ENCODE data around the gene HGFAC. TPM values are rescaled to one million over a fixed set of nuclear protein-coding genes. Genes with fewer than 3 reads are reported as not detected.

HGFAC gene
- total RNA-seq, 1 experiment from 2014 or later: 0.37 TPM

DNA sequence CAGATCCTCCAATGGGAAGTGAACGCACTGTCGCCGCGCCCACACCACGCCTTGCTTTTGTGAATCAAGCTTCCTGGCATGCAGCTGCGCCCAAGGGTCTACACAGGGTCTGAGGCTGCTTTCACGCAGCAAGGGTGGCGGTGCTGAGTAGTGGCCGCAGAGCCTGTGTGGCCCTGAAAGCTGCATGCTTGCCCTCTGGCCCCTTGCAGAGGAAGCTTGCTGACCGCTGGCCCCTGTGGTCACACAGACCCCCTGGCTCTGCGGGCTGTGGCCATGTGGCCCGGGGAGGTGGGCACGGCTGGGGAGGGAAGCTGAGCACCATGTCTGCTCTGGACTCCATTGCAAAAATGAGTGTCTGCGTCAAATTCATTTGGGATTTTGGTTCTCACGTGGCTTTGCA is 30.1 kb downstream of the HGFAC start:
- Histone ChIP-seq H3K4me2 (ENCODE audit: insufficient read depth, insufficient read length, low read length) (no peak overlapping the region), H2BK15ac (ENCODE audit: low read depth, low read length) (no peak overlapping the region), H3K27ac (ENCODE audit: insufficient read length, low read depth, low read length) (no peak overlapping the region), H3K23me2 (ENCODE audit: insufficient read length, low read depth, low read length, poor library complexity, severe bottlenecking) (no peaks in the 10 kb centered on the region), H2AFZ (ENCODE audit: low read length) (no peak overlapping the region), H3K27me3 (ENCODE audit: insufficient read depth, low read length) (peaks cover 3% of the 10 kb centered on the region; the same call in 1 of the 2 replicates), H2AK5ac (ENCODE audit: insufficient read length, low read length) (no peak overlapping the region), H2BK120ac (ENCODE audit: low read depth, low read length, poor library complexity, severe bottlenecking) (no peak overlapping the region), H2BK5ac (ENCODE audit: insufficient read length, low read length) (no peak overlapping the region), H3K79me2 (ENCODE audit: insufficient read depth, low read length) (no peaks in the 10 kb centered on the region), H3K4ac (ENCODE audit: low read depth, low read length) (no peak overlapping the region), H3K4me1 (ENCODE audit: insufficient read depth, low read length) (no peaks in the 10 kb centered on the region), H3K9ac (ENCODE audit: extremely low read depth, insufficient read length, low read length) (no peak overlapping the region), H3T11ph (ENCODE audit: low read length) (no peak overlapping the region), H2BK12ac (ENCODE audit: insufficient read length, low read depth, low read length) (no peak overlapping the region), H3K14ac (ENCODE audit: insufficient read depth, low read length) (no peak overlapping the region), H3K18ac (ENCODE audit: insufficient read length, low read depth, low read length) (no peak overlapping the region), H2BK20ac (ENCODE audit: low read depth, low read length, poor library complexity, severe bottlenecking) (no peak overlapping the region), H3K56ac (ENCODE audit: insufficient read length, low read depth, low read length) (no peak overlapping the region), H3K79me1 (ENCODE audit: insufficient read depth, low read depth, low read length, poor library complexity, severe bottlenecking) (no peaks in the 10 kb centered on the region), H3K9me3 (ENCODE audit: control insufficient read depth, low read depth, low read length) (no peaks in the 10 kb centered on the region), H4K20me1 (ENCODE audit: control insufficient read depth, insufficient read depth, insufficient read length) (no peaks in the 10 kb centered on the region), H4K5ac (ENCODE audit: insufficient read length, low read depth, low read length) (no peak overlapping the region), H4K91ac (ENCODE audit: insufficient read length, low read depth, low read length) (no peak overlapping the region), H3K23ac (ENCODE audit: insufficient read length, low read depth, low read length) (no peak overlapping the region), H4K8ac (replicated peaks; ENCODE audit: insufficient read length, low read depth, low read length) (no peak overlapping the region)
- Mint-ChIP-seq H3K4me1 (peaks cover 0 to 3% of the 10 kb centered on the region in 2 experiments; a peak in 1 of 4 replicates), H3K9me3 (no peaks in the 10 kb centered on the region), H3K27ac (no peak overlapping the region), H3K4me3 (no peak overlapping the region), H3K36me3 (ENCODE audit: insufficient read depth in 1 of 3, low read depth in 3 of 3) (no peaks in the 10 kb centered on the region), H3K27me3 (ENCODE audit: low read depth) (peaks cover 70% of the 10 kb centered on the region)
- DNase-seq: no peak
- TF ChIP-seq, protein P1, sequence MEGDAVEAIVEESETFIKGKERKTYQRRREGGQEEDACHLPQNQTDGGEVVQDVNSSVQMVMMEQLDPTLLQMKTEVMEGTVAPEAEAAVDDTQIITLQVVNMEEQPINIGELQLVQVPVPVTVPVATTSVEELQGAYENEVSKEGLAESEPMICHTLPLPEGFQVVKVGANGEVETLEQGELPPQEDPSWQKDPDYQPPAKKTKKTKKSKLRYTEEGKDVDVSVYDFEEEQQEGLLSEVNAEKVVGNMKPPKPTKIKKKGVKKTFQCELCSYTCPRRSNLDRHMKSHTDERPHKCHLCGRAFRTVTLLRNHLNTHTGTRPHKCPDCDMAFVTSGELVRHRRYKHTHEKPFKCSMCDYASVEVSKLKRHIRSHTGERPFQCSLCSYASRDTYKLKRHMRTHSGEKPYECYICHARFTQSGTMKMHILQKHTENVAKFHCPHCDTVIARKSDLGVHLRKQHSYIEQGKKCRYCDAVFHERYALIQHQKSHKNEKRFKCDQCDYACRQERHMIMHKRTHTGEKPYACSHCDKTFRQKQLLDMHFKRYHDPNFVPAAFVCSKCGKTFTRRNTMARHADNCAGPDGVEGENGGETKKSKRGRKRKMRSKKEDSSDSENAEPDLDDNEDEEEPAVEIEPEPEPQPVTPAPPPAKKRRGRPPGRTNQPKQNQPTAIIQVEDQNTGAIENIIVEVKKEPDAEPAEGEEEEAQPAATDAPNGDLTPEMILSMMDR (conservative IDR thresholded peaks at IDR 0.05): no peak
- no CpG with 5 or more reads among the region's 15 CpGs for WGBS (ENCODE audit: extremely low coverage, insufficient read length, low lambda C conversion rate)

All from H9 (cell line).